GM19455 (cell line): Measurements from ENCODE around the gene HNRNPL.

Experiments
- ATAC-seq: cut with Tn5 transposase; IDR thresholded peaks from one replicate; pipeline ENCODE4 v1.9.1; 2021; ENCODE audit not compliant: unreplicated experiment

Gene HNRNPL

GRCh38 chr19:38846097-38846496 lies 3.7 kb downstream of the HNRNPL start:
- ATAC-seq, result no peak

DNA sequence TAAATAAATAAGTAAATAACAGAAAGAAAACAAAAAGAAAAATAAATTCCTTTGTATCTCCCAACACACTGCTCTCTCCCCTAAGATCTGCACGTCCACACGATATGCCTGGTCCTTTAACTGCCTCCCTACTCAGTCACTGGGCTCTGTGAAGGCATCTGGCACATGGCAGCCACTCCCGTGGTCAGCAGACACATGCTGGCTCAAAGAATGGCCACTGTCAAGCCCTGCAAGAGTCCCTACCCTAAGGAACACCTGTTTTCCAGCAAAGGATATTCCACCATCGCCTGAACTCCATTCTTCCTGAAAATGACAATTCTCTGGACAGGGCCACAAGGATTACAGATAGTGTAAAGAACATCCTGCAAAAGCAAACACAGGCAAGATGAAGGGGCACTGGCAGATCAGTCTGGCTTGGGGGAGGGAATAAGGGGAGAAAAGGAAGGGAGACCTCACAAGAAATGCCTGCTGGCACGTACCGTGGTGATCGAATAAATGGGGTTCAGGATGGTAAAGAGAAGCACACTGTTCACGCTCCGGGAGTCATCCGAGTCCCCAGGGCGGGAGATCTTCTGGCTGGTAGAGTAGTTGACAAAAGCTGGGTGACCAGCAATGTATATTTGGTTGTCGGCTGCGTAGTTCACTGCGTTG lies 4.3 kb downstream of the HNRNPL start:
- ATAC-seq, result no peak

DNA sequence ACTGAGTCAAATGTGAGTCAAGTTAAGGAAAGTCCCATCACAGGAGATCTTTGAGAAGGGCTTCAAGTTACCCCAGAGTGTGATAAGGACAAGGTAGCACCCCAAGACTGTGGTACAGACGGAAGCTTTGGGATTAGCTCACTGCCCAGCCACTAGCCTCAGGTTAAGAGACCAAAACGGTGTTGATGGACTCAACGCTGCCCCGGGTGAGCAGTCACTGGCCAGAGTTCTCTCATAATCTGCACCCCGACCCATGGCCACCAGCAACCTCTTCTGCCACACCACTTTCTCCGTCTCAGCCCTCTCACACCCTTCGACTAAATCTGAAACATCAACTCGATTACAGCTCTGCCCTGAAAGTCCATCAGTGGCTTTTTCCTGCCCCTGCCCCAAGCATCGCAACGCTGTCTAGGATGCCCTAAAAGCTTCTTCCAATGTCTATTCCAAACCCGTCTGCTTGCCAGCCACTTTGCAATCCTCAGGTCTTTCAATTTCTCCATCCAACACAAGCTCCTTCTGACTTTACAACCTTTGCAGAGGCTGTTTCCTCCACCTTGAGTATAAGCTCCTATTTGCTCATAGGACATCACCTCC lies 5.6 kb downstream of the HNRNPL start:
- ATAC-seq, result no peak

- ATAC-seq, result no peak
Observed at GRCh38 chr19:38843175-38843758, 6.5 kb downstream of the HNRNPL start.

DNA sequence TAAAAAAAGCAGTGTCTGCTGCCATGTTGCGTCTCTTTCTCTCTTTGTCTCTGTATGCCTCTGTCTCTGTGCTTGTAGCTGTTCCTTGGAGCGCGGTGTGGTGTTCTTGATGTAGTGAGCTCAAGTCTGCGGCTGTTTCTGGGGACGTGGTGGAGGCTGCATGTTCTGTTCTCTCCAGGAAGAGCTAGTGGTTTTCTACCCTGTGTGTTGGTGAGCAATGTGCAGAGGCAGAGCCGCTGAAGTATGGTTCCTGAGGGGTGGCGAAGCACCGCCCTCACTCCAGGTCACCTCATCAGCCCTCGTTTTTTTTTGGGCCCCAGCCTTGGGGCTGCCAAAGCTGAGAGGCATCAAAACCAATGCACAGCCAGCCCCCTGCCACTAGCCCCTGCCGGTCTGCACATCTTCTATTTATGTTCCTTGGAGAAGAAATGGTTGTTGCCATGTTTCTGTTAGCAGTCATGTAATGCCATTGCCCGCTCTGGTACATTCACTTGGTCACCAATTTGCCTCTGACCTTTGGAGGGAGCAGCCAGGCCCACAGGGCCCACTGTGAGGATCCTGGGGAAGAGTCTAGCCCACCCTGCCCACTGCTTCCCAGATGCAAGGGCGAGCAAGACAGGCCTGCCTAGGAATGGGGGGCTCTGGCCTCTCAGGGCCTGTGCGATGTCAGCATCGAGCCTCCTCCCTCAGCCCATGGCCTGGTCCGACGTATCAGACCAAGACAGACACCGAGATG lies 7.2 kb downstream of the HNRNPL start:
- no peak for ATAC-seq

DNA sequence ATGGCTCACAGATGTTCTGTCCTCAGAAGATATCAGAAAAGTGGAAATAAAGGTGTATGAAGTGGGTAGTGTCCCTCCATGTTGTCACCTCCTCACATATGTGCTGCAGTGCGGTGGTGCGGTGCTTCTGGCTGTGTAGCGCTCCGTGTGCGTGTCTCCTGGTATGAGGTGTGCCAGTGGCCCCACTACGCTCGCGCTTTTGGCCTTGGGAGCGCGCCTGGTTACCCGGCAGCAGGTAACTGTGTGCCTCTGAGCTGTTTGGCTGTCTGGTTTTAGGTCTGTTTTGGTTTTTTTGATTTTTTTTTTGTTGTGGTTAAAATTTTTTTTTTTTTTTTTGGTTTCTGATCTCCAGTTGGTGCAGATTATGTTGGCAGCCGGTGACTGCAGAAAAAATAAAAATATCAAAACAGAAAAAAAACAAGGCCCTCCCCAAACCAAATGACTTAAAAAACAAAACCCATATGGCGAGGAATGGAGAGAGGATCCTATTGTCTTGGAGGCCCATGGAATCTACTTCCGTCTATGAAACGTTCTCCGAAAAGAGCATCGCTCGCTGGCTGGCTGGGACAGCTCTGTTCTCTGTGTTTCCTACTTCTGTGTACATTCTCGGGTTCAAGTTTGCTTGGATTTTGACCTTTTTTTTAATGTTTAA lies 7.9 kb downstream of the HNRNPL start:
- no peak for ATAC-seq

GRCh38 chr19:38841180-38841766 lies 8.5 kb downstream of the HNRNPL start:
- no peak for ATAC-seq

DNA sequence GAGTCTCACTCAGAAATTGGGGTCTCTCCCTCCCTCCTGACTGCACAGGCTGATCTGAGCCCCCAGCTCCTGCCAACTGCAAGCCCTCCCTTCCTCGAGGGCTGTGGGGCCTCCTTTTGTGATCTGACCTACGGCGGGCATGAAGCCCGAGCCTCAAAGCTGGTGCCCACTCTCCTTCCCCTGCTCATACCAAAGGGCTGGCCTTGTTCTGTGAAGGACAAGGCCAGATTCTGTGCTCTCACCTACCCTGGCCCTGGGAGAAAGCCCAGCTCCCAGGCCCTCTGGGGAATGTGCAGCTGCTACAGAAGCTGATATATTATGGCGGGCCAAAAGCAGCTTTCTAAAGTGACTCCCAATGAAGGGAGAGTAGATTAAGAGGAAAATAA lies 9.2 kb downstream of the HNRNPL start:
- ATAC-seq, result no peak

DNA sequence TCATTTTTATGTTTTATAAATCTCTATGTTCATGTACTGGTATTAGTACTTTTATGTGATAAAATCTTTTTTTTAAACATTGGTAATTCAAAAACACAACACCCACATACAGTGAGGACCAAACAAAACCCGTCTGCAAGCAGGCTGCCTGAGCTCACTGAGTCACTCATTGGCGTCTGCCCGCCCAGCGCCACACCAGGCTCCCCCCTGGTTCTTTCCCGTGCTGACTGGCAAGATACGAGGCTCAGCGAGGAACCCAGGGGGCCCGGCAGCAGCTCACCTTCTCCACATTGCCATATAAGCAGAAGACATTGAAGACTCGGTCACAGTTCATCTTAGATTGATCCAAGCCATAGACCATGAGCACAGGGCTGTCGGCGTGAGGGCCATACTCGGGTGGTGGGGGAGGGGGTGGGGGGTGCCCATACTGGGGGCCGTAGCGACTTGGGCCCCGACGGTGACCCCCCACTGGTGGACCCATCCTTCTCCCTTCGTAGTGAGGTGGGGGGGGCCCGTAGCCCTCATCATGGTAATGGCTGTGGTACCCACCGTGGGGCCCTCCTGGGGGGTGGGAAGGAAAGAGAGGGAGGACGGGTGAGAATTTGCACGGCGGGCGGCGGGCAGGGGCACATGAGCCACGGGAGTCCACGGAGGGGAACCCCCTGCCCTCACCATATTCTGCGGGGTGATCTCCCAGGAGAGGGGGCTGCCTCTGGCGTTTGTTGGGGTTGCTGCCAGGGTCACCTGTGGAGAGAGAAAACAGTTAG lies 9.8 kb downstream of the HNRNPL start:
- ATAC-seq, result no peak

DNA sequence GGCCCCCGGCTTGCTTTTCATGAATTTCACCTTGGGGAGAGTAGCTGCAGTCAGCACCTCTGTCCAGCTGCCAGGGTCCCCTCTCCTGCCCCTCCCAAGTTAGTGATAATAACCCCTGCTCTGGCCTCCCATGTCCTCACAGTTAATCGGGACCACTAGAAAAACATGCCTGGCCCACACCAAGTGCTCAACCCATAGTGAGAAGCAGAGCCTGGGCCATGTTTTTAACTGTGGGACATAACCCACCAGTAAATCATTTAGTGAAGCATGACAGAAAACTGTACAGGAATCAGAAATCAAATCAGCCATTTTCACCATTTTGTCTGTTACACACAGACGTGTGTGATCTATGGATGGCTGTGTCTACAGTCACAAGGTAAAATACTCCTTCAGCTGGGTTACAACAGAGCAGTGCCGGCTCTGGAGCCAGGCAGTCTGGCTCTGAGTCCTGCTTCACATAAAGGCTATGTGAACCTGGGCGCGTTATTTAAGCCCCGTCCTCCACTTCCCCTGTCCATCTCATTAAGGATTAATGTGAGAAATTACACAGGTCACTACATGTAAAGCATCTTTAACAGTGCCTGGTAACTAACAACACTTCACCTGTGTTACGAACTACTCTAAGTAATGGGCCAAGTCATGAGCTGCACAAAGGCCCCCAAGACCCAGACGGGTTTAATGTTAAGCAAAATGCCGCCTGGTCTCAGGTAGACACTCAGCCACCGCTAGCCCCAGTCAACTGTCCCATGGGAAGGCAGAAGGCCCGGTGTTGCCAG lies 10.6 kb downstream of the HNRNPL start:
- ATAC-seq, result no peak

- ATAC-seq, result no peak
Observed at GRCh38 chr19:38838208-38838985, 11.4 kb downstream of the HNRNPL start.

DNA sequence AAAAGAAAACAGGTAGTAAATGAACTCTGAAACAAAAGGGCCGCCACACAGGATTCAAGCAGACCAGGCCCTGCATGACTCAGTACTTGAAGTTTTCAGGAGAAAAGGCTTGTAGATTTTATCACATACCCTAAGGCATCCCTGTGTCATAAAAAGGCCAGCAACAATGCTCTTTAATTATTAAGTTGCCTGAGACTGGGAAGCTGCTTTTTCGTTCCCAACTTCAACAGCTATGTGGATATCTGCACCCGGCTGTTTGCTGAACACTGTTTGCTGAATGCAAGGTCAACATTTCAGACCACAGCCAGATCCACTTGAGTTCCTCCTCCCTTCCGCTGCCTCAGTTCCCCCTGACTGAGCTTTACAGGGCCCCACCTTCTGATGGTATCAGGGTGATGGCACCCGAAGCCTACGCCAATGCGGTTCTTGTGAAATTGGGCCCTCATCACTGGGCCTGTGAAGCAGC lies 12.1 kb downstream of the HNRNPL start:
- no peak for ATAC-seq

GRCh38 chr19:38836983-38837626 lies 12.7 kb downstream of the HNRNPL start:
- no peak for ATAC-seq

DNA sequence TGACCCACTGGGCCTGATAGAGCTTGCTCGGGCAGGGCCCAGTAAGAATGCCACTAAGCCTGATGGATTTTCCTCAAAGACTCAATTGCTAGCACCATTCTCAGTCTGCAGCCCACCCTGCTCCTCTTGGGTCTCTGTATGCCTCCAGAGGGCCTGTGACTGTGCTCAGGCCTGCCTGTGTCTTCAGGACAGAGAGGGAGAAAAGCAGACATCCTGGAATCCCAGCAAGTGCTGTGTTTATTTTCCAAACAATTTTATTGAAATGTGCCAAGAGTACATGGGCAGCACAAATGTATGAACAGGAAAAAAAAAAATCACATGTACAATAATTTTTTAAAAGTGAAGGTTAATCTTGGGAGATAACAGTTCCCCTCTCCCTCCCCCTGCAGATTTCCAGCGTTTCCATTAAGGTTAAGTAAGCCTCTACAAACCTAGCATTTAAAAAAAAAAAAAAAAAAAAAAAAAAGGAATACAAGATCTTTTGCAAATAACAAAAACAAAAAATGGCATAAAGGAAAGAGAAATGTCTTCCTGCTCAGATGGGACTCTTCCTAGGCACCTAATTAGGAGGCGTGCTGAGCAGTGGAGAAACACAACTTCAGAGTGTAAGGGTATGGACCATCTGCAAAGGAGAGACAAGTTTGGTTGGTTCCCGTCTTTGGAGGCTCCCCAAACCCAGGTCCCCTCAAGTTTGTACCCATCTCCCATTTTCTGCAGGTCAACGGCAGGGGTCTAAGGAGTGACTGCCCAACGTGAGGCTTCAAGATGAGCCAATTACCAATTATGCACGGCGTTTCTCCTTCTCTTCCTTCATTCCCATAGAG lies 13.4 kb downstream of the HNRNPL start:
- no peak for ATAC-seq

GRCh38 chr19:38834590-38834989 lies 15.2 kb downstream of the HNRNPL start:
- ATAC-seq, result no peak

DNA sequence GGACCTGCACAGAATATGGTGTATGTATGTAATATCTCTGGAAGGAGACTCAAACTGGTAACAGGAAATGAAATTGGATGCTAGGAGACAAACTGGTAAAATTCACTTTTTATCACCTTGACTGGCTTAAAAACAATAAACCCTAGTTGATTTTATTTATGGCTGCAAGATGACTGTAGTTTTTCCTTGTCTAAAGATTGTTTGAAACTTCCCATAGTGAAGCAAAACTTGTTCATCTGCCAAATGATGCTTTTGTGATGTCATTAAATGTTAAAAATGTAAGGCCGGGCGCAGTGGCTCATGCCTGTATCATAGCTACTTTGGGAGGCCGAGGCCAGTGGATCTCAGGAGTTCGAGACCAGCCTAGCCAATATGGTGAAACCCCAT lies 15.7 kb downstream of the HNRNPL start:
- ATAC-seq, result no peak

DNA sequence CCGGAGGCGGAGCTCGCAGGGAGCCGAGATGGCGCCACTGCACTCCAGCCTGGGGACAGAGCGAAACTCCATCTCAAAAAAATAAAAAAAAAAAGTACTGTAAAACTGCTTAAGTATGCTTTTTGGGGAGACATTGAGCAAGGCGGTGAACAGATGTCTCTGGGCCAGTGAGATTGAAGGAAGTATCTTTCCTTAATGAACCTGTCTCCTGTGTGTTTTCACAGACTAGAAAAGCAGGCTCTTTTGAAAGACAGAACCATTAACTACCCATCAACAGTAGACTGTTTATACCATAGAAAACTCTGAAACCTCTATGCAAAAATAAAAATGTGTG lies 16.7 kb downstream of the HNRNPL start:
- ATAC-seq, result no peak
